DLD1 (cell line): Measurements from ENCODE around the gene TOM1L2.
"Not testable (repeated sequence)": the region's sequence is repeated elsewhere in the genome, so short reads cannot be mapped to it uniquely, and the experiment has no call there.

ENCODE experiments used
- in situ Hi-C: cut with HindIII; loops from 2 replicates; pipeline ENCODE4 v1.10.0; 2017; ENCODE audit warnings: low sequenced_read_pairs

TOM1L2 gene

DNA sequence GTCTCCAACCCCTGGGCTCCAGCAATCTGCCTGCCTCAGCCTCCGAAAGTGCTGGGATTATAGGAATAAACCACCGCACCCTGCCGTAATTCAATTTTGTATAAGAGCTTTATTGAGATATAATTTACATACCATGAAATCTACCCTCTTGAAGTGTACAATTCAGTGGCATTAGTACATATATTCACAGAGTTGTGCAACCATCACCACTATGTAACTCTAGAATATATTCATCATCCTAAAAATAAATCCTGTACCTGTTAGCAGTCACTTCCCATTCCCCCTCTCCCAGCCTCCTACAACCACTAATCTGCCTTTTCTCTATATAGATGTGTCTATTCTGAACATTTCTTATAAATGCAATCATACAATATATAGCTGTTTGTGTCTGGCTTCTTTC is 26.1 kb downstream of the TOM1L2 start:
- in situ Hi-C loops, result no loop called here

DNA sequence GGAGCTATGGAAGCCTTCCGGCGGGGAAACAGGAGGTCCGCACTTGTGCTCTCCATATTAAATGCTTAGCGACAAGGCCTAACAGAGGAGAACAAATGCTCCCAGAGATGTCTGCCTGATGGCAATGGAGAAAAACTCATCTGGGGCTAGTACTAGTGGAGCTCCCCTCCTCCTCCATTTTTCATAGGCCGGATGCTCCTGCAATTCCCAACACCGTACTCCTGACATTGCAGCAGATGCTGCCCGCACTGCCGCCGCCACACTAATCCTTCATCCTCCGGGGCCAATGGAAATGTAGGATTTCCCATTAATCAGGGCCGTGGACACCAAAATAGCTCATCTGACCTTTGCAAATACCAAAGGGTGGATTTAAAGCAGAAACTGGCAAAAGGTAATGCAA is 27.5 kb downstream of the TOM1L2 start:
- in situ Hi-C loops, result no loop called here

DNA sequence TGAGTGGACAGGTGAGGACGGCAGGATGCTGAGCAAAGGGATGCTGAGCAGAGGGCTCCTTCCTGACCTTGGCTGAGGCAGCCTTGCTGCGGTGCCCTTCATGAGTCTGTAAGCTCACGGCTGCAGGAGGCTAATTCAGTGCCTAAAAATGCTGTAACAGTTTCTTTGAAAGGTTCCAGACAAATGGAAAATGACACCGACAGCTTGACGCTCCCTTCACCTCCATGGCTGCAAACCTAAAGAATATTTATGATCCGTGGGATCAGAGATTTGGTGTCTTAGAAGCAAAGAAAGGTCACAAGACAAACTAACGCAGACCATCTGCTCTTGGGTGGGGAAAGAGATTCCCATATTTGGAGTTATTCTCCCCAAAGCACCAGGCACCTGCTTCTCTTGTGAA is 28.0 kb downstream of the TOM1L2 start:
- in situ Hi-C loops, result no loop called here

DNA sequence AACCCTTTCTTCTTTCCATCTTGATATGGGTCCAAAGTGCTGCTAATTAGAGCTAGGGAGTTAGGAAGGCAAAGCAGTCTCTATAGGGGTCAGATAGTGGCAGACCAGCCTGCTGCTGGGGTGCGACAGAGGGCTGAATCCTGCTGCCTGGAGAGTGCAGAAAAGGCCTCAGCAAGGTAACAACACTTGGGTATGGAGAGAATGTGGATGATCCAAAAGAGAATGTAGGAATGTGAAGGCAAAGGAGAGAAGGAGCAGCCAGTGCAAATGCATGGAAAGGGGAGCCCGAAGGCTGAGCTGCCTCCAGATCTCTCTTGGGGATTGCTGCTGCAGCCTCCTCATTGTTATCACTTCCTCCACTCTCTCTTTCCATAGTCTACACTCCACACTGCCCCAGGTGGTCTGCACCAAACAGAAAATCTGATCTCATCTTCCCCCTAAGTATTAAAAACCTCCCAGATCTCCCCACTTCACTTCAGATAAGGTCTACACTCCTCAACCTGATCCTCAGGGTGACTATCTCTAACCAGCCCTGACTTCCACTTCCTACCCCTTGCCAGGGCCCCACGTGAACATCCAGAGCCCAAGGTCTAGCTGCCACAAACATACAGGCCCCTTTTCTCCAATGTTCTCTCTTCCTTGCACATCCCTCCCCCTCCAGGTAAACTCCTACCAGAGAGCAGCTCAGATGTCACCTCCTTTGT is 28.8 kb downstream of the TOM1L2 start:
- in situ Hi-C loops, result no loop called here

DNA sequence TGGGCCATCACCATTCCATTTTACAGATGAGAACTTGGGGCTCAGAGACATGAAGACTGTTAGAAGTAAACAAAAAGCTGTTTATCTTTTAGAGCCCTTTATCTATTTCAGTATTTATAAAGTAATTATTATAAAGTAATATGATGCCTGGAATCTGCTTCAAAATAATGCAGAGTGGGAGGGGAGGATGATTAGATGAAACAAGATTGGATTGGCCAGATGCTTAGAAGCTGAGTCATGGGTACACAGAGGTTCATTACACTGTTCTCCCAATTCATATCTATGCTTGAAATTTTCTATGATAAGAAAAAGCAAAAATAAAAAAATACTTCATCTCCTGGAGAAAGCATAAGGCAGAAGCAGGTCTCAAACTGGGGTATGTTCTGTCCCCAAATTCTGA is 29.4 kb downstream of the TOM1L2 start:
- in situ Hi-C loops, result no loop called here

DNA sequence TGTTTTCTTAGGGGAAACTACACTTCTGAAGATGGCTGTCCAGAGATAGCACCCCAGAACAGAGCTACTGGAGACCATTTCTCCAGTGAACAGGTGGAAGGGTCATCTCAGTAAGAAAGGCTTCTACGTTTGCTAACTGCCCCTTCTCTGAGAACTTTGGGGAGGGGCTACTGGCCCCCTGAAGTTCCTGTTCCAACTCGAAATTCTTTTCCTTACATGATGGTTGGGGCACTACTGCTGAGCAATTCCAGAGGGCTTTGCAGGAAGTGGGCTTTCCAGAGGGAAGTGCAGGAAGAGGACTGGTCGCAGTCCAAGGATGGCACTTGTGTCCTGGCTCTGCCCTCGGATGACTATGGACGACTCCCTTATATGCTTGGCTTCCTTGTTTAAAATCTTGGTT is 31.2 kb downstream of the TOM1L2 start:
- in situ Hi-C loops, result no loop called here

DNA sequence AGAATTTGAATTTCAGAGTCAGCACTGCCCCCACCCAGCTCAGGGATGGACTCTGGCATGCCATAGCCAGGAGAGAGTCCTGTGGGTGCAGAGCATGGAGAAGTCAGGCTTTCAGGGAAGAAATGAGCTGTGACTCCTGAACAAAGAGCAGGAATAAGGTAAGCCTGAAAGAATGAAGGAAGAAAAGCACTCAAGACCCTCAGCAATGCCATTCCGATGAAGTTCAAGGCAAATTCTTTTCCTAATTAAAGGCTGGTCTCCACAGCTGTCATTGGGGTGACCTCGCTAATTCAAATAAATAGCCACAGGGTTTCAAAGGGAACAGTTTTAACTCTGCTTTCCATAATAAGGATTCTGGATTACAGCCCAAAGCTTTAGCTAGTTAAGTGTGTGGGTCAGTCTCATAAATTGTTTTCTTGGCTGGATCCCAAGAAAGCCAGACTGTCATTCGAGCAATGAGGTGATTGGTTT is 31.7 kb downstream of the TOM1L2 start:
- in situ Hi-C loops, result no loop called here

GRCh38 chr17:17939941-17940340 is 32.3 kb downstream of the TOM1L2 start:
- in situ Hi-C loops, result not testable (repeated sequence)

DNA sequence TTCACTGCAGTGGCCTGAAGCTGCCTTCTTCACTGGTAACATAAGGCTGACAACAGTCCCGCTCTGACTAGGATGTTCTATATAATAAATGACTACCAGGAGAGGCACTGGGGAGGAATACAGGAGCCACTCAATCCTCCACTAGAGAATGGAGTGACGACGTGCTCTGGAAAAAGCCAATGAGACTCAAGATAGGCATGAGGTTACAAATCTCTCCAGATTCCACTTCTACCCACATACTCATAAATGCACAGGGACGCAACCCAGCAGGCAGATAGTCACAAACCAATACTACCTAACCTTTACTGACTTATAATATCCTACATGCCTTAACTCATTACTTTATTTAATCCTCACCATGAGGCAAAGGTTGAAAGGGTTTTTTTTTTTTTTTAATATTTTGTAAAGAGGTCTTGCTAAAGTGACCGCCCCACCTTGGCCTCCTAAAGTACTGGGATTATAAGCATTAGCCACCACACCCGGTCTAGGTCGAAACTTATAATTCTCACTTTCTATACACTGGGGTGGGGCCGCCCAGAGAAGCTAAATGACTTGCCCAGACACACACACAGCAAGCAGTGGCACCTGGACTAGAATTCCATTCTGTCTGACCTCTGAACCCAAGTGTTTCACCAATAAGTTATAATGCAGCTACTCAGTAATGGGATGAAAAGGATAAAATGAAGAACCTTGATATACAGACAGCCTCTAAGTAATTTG is 33.7 kb downstream of the TOM1L2 start:
- in situ Hi-C loops, result no loop called here

DNA sequence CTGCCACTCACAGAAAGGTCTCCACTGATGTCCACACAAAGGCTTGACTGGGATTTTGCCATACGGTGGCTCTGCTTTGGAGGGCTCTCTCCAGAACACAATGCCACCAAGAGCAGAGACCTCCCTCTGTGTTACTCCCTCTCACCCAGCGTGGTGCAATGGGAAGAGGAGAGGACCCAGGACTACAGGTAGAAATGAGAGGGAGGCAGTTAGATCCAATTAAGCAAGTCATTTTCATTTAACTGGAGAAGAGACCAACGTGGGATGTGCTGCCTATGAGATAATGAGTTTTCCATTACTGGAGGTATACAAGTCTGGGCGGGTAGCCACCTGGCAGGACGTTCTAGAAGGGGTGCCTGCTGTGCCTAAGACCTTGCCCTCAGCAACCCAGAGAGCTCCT is 34.2 kb downstream of the TOM1L2 start:
- in situ Hi-C loops, result no loop called here

DNA sequence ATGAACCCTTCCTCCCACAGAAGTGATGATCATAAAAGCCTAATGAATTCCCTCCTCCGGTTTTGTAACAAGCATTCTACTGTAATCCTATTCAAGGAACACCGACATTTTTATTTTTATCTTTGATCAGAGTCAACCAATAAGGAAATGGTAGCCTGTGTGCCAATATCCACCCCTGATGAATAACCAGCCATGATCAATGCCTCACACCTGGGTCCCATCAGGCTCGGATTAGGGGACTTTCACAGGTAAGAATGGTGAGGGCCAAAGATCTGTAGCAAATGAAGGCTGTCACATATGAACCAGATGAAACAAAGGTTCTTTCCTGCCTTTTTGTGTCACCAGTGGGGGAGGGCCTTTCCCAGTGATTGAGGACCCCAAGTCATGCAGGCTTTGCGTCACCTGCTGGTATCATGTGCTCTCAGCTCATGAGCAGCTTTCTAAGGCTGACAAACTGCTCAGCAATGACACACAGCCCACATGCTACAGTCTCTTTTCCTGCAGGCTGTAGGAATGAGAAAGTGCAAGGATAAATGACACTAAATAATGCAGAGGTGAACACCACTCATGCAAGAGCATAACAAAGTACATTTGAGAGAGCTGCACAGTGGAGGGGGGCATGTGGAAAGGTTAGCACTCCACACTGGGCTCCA is 34.9 kb downstream of the TOM1L2 start:
- in situ Hi-C loops, result no loop called here

DNA sequence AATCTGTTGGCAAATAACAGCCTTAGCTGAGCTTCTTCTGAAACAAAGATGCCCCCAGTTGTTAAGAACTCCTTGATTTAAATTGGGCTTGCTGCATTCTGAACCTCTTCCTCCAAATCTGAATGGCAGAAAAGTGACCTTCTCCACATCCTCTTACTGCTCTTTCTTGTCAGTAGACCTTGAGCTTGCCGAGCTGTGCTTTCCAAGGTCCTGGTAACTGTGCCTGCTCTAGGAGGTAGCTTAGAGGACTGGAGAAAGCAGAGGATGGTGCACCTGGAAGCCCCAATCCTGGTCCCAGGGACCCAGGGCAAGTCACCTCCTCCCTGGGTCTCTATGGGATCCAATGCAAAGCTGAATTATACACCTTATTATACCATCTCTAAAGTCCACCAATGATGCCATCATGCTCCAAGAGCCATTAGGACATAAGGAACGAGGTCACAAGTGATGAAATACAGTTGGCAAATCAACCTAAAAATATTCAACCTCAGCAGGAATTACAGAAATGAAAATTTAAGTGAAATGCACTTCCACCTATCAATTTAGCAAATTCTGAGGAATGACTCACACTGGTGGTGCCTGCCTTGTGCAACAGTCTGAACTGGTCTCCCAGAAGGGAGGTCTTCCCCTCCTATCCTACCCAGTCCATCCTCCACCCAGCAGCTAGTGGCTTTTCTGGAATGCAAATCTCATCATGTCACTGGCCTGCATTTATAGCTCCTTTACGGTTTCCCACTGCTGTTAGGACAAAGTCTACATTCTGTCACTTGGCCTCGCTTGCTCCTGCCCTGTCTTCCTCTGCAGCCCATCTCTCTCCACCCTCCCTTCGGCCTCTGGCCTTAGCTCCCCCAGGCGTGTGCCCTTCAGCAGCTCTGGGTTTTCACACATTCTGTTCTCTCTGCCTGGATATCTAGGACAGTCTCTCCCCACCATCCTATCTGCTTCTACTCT is 36.6 kb downstream of the TOM1L2 start:
- in situ Hi-C loops, result no loop called here

GRCh38 chr17:17934806-17935205 is 37.4 kb downstream of the TOM1L2 start:
- in situ Hi-C loops, result no loop called here

GRCh38 chr17:17934214-17934613 is 38.0 kb downstream of the TOM1L2 start:
- in situ Hi-C loops, result no loop called here

GRCh38 chr17:17933775-17934174 is 38.4 kb downstream of the TOM1L2 start:
- in situ Hi-C loops, result no loop called here

- in situ Hi-C loops, result no loop called here
These were observed 41.0 kb downstream of the TOM1L2 start for GRCh38 chr17:17931159-17931558.

GRCh38 chr17:17930674-17931073 is 41.5 kb downstream of the TOM1L2 start:
- in situ Hi-C loops, result no loop called here

DNA sequence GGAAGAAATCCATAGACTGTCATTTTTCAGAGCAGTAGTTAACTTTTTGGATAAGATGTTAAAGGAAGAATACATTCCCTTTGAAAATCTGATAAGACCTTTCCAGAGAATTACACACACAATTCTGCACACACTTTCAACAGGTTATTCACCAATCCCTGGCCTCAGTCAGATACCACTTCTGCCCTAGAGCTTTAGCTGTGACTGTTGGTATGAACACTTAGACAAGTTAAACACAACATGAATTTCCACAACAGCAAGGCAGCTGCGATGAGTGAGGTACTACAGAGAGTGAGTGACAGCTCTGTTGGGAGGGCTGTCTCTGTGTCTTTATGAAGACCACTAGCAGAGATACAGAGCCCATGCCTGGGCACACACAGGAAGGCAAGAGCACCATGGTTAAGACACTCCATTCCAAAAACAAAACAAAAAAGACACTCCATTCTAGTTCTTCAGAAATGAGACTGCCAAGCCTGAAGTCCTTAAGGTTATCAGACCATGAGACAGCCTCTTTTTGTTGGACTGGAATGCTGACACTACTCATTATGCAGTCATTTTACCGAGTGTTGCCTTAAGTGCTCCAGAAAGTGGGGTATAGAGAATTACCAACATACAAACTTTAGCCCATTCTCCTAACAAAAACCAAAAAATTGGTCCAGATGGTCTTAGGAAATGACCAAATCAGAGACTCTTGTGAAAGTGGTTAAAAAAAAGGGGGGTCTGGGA is 42.4 kb downstream of the TOM1L2 start:
- in situ Hi-C loops, result no loop called here

GRCh38 chr17:17928398-17929287 is 43.6 kb downstream of the TOM1L2 start:
- in situ Hi-C loops, result no loop called here
